IPS-20b (cell line): ENCODE results near the gene MATN4.

Source experiments
- H3K27ac ChIP-seq: one replicate; pipeline ENCODE4 v1.5.1; 2013; ENCODE audit warnings: low read length
- H3K27me3 ChIP-seq: 2 replicates; pipeline ENCODE4 v1.6.1; 2013; ENCODE audit warnings: mild to moderate bottlenecking, low read length, inconsistent platforms; ENCODE audit not compliant: insufficient read depth
- H3K36me3 ChIP-seq: 2 replicates; pipeline ENCODE4 v1.6.1; 2013; ENCODE audit warnings: low read depth, mild to moderate bottlenecking, inconsistent platforms, low read length, moderate library complexity; ENCODE audit not compliant: insufficient read depth
- H3K4me1 ChIP-seq: 2 replicates; pipeline ENCODE4 v1.6.1; 2013; ENCODE audit warnings: mild to moderate bottlenecking, control low read depth, inconsistent platforms, low read length, moderate library complexity; ENCODE audit not compliant: insufficient read depth
- H3K4me3 ChIP-seq: 2 replicates; pipeline ENCODE4 v1.5.1; 2013; ENCODE audit warnings: mild to moderate bottlenecking, low read length, inconsistent platforms
- H3K9ac ChIP-seq: 2 replicates; pipeline ENCODE4 v1.6.1; 2013; ENCODE audit warnings: low read depth, mild to moderate bottlenecking, inconsistent platforms, low read length, moderate library complexity
- H3K9me3 ChIP-seq: 2 replicates; pipeline ENCODE4 v1.6.1; 2013; ENCODE audit warnings: mild to moderate bottlenecking, low read depth, low read length, inconsistent platforms; ENCODE audit not compliant: insufficient read depth

The MATN4 gene

DNA sequence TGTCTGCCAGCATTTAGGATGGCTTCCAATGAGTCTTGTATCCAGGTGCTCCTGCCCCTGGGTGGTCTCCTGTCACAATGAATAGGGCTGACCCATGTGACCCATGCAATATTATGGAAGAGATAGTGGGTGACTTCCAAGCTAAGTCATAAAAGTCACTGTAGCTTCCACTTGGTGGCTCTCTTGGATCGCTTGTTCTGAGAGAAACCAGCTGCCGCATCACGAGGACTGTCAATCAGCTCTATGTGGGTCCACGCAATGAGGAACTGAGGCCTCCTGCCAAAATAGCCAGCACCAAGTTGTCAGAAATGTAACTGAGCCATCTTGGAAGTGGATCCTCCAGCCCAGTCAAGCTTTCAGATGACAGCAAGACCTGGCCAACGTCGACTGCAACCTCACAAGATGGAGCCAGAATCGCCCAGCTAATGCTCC is 14.9 kb upstream of the MATN4 start:
- Histone ChIP-seq H3K4me3 (no peak overlapping the region), H3K27ac (no peak overlapping the region), H3K9me3 (no peaks in the 10 kb centered on the region), H3K27me3 (no peaks in the 10 kb centered on the region), H3K9ac (no peak overlapping the region), H3K36me3 (peaks cover 22% of the 10 kb centered on the region), H3K4me1 (no peaks in the 10 kb centered on the region)

DNA sequence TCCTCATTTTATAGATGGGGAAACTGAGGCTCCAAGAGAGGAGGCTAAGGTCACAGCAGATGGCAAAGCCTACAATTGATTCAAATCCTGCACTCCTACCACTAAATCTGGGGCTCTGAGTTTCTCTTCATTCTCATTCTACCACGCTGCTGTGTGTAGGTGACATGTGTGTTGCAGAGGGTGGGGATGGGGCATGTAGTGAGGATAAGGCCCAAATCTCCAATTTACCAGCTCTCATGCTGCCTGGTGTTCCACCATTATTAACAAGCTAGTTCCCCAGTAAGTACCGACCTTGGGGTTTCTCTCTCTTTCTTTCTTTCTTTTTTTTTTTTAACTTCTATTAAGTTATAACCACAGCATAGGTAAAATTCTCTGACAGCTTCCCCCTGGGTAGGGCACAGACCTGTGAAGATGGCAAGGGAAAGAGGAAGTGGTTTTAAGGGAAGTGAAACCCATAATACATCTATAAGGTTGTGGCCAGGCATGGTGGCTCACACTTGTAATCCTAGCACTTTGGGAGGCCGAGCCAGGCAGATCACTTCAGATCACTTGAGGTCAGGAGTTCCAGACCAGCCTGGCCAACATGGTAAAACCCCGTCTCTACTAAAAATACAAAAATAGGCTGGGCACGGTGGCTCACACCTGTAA is 13.0 kb upstream of the MATN4 start:
- H3K27ac ChIP-seq: no peak overlapping the region
- H3K9me3 ChIP-seq: no peaks in the 10 kb centered on the region
- H3K36me3 ChIP-seq: peaks cover 6% of the 10 kb centered on the region; the same call in 1 of the 2 replicates
- no peaks in the 10 kb centered on the region for H3K27me3 ChIP-seq
- H3K4me3 ChIP-seq: no peak overlapping the region
- no peak overlapping the region for H3K9ac ChIP-seq
- no peaks in the 10 kb centered on the region for H3K4me1 ChIP-seq

DNA sequence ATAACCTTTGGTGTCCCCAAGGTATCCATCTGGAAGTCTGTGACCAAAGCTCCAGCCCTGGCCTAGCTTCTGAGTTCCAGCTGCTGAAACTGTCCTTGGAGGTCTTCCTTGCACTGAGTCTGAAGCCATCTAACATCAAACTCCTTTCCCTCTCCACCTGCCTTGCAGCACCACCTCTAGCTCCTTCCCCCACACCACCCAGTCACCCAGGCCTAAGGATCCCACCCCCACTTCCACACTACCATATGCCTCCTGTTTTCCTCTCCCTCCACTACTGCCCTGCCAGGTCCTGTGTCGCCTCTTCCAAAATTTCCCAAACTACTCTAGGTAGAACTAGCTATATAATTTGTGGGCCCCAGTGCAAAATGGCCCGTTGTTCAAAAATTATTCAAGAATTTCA is 10.8 kb upstream of the MATN4 start:
- no peak overlapping the region for H3K9ac ChIP-seq
- H3K27ac ChIP-seq: no peak overlapping the region

DNA sequence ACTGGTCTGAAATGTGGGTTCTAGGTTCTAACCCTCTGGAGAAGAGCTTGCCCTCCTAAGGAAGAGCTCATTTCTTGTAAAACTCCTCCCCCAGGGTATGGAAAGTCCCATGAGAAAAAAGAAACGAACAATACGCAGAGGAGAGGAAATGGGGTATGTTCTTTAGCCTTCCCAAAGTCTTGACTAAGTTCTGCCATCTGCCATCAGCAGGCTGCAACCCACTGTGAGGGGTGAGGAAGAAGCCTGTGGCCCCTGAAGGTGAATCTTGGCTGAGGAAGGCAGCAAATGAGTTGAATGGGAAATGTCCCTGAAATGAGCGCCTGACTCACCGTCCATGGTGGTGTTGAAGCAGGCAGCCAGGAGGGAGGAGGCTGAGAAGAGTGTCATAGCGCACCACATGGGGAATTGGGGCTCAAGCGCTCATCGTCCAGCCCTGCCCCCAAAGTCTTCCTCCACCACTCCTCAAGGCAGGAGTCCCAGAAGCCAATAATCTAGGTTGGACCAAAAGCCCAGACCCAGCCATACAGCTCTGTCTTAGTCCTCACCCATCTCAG is 10.4 kb upstream of the MATN4 start:
- H3K4me3 ChIP-seq: no peak overlapping the region
- H3K27ac ChIP-seq: no peak overlapping the region
- H3K27me3 ChIP-seq: no peaks in the 10 kb centered on the region
- no peaks in the 10 kb centered on the region for H3K36me3 ChIP-seq
- no peak overlapping the region for H3K9ac ChIP-seq
- H3K4me1 ChIP-seq: no peaks in the 10 kb centered on the region
- H3K9me3 ChIP-seq: no peaks in the 10 kb centered on the region

More for the DNA sequence above, 10.8 kb upstream of the MATN4 start:
- Histone ChIP-seq H3K4me3 (no peak overlapping the region), H3K36me3 (no peaks in the 10 kb centered on the region), H3K9me3 (no peaks in the 10 kb centered on the region), H3K4me1 (no peaks in the 10 kb centered on the region), H3K27me3 (no peaks in the 10 kb centered on the region)

DNA sequence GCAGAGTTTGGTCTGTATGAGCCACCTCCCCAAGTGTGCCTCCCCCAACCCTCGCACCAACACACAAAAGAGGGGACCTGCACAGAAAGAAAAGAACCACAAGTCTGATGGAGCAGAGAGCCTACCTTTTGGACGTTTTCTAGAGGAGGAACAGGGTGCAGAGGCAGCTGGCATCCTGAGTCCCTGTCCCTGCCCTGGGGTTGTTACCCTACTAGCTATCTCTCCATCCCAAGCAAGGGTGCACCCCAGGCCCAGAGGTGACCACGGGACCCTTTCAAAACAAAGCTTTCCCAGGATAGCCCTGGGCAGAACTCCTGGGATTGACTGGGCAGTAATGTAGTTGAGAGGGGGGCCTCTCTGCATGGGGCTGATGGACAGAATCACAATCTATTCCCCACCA is 9.7 kb upstream of the MATN4 start:
- no peak overlapping the region for H3K27ac ChIP-seq
- no peaks in the 10 kb centered on the region for H3K27me3 ChIP-seq
- no peaks in the 10 kb centered on the region for H3K4me1 ChIP-seq
- no peak overlapping the region for H3K4me3 ChIP-seq
- no peak overlapping the region for H3K9ac ChIP-seq
- H3K9me3 ChIP-seq: no peaks in the 10 kb centered on the region
- H3K36me3 ChIP-seq: no peaks in the 10 kb centered on the region

DNA sequence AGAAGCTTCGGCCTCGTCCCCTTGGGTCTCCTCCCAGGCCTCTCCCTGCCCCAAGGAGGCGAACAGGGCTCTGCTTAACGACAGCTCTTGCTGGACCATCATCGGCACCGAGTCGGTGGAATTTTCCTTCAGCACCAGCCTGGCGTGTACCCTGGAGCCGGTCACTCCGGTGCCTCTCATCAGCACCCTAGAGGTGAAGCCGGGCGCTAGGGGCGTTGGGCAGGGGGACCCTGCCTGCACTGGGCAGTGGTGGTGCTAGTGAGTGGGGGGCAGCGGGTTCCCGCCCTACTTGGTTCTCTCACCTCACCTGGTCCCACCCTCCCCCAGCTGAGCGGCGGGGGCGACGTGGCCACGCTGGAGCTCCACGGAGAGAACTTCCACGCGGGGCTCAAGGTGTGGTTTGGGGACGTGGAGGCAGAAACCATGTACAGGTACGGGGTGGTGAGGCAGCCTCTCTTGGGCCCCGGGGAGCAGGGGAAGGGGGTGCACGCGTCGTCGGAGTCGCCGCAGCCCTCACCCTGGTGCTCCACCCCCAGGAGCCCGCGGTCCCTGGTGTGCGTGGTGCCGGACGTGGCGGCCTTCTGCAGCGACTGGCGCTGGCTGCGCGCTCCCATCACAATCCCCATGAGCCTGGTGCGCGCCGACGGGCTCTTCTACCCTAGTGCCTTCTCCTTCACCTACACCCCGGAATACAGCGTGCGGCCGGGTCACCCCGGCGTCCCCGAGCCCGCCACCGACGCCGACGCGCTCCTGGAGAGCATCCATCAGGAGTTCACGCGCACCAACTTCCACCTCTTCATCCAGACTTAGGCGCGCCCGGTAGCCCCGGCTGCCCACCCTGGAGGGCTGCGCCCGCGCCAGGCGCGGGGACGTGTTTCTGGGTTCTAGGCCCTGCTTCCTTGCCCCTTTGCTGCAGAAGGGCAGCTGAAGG is 8.3 kb upstream of the MATN4 start:
- no peak overlapping the region for H3K9ac ChIP-seq
- no peaks in the 10 kb centered on the region for H3K36me3 ChIP-seq

DNA sequence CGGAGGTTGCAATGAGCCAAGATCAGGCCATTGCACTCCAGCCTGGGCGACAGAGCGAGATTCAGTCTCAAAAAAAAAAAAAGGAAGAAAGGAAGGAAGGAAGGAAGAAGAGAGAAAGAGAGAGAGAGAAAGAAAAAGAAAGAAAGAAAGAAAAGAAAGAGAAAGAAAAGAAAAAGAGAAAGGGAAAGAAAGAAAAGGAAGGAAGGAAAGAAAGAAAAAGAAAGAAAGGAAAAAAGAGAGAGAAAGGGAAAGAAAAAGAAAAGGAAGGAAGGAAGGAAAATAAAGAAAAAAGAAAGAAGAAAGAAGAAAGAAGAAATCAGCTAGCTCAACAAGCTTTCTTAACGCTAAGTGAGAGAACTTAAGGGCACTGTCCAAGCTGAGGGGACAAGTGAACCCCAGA is 7.6 kb upstream of the MATN4 start:
- no peak overlapping the region for H3K27ac ChIP-seq
- H3K9ac ChIP-seq: no peak overlapping the region
- H3K4me3 ChIP-seq: no peak overlapping the region
- H3K4me1 ChIP-seq: no peaks in the 10 kb centered on the region
- H3K27me3 ChIP-seq: peaks cover 14% of the 10 kb centered on the region
- H3K36me3 ChIP-seq: no peaks in the 10 kb centered on the region
- H3K9me3 ChIP-seq: no peaks in the 10 kb centered on the region

More for the DNA sequence above, 8.3 kb upstream of the MATN4 start:
- Histone ChIP-seq H3K4me3 (no peak overlapping the region), H3K27ac (no peak overlapping the region), H3K4me1 (no peaks in the 10 kb centered on the region), H3K27me3 (peaks cover 6% of the 10 kb centered on the region; the same call in 1 of the 2 replicates), H3K9me3 (no peaks in the 10 kb centered on the region)

DNA sequence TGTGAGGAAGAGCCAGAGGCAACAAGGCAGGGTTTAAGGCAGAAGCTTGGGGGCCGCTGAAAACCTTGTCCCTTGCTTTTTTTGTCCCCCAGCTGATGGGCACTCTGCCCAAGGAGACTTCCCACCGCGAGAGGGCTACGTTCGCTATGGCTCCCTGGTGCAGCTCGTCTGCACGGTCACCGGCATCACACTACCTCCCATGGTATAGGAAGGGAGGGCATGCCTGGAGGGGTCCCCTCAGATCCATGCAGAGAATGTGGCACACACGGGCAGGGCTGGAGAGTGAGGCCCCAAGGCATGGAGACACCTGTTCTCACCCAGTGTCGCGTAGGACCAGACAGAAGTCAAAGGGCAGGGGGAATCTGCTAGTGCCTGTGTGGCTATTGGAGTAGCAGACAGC is 5.8 kb upstream of the MATN4 start:
- peaks cover 16% of the 10 kb centered on the region for H3K27me3 ChIP-seq
- H3K9me3 ChIP-seq: no peaks in the 10 kb centered on the region
- no peak overlapping the region for H3K27ac ChIP-seq
- no peaks in the 10 kb centered on the region for H3K4me1 ChIP-seq
- H3K9ac ChIP-seq: no peak overlapping the region
- H3K36me3 ChIP-seq: no peaks in the 10 kb centered on the region
- no peak overlapping the region for H3K4me3 ChIP-seq

DNA sequence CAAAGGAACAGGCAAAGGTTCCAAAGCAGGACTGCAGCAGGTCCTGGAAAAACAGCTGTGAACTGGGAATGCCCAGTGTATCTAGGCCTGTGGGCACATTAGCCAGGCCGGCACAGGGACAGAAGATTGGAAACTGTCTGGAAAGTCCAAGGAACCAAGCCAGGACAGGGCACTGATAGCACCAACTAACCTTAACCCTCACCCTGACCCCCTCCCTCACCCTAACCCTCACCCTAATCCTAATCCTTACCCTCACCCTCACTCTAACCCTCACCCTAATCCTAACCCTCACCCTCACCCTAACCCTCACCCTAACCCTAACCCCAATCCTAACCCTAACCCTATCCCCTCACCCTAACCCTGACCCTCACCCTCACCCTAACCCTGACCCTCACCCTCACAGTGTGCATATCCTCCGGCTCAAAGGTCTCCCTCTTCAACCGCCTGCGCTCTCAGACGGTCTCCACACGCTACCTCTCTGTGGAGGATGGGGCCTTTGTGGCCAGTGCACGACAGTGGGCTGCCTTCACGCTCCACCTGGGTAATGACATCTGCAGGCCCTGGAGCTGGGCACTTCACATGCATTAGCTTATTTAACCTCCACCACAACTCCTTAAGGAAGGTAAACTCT is 5.1 kb upstream of the MATN4 start:
- Histone ChIP-seq H3K36me3 (no peaks in the 10 kb centered on the region), H3K4me3 (no peak overlapping the region), H3K9me3 (no peaks in the 10 kb centered on the region), H3K4me1 (no peaks in the 10 kb centered on the region), H3K27ac (no peak overlapping the region), H3K27me3 (peaks cover 18% of the 10 kb centered on the region), H3K9ac (no peak overlapping the region)

DNA sequence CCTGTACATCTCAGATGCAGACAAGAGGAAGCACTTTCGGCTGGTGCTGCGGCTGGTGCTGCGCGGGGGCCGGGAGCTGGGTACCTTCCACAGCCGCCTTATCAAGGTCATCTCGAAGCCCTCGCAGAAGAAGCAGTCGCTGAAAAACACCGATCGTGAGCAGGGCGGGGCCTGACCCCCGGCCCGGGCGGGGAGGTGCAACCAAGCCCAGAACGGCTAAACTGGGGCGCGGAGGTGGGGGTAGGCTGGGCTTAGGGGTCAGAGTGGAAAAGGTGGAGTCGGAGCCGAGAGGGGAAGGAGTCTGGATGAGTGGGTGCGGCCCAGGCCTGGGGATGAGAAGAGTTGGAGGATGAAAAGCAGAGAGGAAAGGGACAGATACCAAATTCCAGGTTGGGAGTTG is 4.1 kb upstream of the MATN4 start:
- Histone ChIP-seq H3K9me3 (no peaks in the 10 kb centered on the region), H3K27me3 (peaks cover 27% of the 10 kb centered on the region), H3K9ac (no peak overlapping the region), H3K27ac (no peak overlapping the region), H3K4me1 (peaks cover 4% of the 10 kb centered on the region; the same call in 1 of the 2 replicates), H3K36me3 (no peaks in the 10 kb centered on the region), H3K4me3 (peak overlapping the region; percentile 43; the same call in 1 of the 2 replicates)

DNA sequence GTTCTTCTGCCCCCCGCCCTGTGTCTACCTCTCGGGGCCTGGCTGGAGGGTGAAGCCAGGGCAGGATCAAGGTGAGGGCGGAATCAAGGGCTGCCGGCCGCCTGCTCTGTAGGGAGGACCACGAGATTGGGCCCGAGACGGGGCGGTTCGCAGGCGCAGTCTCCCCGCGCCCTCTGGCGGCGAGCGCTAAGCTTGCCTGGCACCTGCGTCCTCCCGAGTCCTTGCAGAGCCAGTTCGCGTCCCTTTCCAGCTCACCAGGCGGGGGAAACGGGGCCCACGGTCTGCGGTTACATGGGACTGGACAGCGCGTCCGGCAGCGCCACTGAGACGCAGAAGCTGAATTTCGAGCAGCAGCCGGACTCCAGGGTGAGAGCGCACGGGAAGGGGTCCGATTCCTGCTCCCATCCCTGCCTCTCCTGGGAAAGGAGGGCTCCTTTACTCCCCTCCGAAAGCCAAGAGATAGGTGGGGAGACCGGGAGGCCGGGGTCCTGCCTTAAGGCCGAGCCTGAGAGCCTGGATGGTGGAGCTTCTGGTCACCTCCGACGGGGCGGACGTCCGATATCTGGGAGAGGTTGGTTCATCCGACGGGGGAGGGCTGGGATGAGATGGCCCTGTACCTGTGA is 3.6 kb upstream of the MATN4 start:
- Histone ChIP-seq H3K27ac (no peak overlapping the region), H3K4me1 (peaks cover 4% of the 10 kb centered on the region; the same call in 1 of the 2 replicates), H3K36me3 (no peaks in the 10 kb centered on the region), H3K9me3 (no peaks in the 10 kb centered on the region), H3K9ac (no peak overlapping the region), H3K4me3 (peak overlapping the region; percentile 43; the same call in 1 of the 2 replicates), H3K27me3 (peaks cover 30% of the 10 kb centered on the region)
